NCI-H345 treated with DMSO at 0.1 percent for 48 hours (cell line): Measurements from ENCODE around the gene DTHD1.

Experiments
- DNase-seq: peaks from one replicate; lab custom pipeline; 2025; ENCODE audit not compliant: unreplicated experiment; lab: John Stamatoyannopoulos, UW

Gene DTHD1

DNA sequence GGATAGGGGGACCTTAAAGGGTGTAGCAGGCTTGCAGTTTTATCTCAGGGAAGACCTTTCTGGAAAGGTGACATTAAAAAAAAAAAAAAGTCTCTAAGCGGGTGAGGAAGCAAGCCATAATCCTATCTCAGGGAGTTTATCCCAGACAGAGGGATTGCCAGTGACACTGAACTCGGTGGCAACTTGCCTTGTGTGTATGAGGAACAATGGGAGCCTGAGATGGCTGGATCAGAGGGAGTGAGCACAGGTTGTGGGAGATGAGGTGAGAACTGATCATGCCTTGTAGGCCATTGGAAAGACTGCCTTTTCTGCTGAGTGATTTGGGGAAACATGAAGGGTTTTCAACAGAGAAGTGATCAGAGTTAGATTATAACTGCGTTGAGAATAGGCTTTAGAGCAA, 31.1 kb downstream of the DTHD1 start:
- no peak for DNase-seq

DNA sequence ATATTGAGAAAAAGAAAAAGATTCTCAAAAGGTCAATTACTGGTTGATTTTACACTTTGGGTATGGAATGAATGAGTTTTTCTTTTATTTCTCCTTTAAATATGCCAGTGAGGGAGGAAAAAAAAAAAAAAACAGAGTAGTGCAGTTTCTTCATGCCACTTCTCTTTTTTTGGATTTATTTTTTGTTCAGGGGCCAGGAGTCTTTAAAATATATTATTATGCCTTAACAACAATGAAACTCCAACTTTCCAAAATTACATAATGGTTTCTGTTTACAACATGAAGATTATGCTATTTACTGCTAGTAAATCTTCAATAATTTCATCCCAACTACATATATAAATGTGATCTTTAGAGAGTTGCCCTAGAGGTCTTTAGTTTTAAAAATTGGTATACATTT, 31.9 kb downstream of the DTHD1 start:
- DNase-seq, result no peak

DNA sequence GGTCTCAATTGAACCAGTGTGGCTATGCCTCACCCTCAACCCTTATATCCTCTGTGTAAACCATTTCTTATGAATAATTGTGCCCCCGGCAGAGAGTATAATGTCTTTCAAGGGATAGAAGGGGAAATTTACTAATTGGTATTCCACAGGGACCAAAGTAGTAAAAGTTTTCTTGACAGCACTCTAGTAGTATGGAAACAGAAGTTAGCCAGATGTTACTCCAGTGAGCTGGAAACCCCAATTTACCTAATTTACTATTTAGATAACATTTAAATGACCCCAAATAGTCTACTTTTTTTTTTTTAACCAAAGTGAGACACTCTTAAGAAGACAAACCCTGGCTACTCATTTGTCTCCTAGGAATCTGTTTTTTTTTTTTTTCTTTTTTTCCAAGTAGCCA, 32.3 kb downstream of the DTHD1 start:
- no peak for DNase-seq

DNA sequence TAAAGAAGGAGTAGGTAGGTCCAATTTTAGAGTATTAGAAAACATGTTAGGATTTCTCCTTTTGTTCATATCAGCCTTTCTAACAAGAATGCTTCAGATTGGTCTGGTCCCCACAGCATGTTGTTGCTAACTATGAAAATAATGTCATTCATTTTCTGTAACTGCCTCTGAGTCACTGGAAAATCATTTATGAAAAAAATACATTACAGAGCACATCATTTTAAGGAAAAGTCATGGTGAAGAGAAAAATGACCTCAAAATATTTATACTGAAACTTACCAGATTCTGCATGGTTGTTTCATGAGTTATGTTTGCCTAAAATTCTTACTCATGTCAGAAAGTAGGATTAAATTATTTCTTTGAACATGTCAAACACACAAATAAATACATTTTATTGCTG, 35.2 kb downstream of the DTHD1 start:
- DNase-seq, result no peak

DNA sequence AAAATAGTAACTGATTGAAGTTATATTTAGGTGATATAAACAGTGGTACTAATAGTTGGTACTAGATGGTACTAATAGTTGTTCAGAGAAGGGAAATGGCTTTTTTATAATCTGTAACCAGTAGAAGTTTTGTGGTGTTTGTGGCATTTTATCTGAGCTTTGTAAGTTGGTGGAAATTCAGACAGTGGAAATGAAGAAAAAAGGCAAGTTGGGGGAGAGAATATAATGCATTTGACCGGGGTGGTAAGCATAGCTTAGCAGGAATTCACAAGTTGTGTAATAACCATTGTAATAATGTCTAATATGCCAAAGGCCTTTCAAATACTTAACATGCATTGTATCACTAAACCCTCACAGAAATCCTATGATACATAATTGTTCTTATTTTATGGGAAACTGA, 36.3 kb downstream of the DTHD1 start:
- DNase-seq, result no peak

DNA sequence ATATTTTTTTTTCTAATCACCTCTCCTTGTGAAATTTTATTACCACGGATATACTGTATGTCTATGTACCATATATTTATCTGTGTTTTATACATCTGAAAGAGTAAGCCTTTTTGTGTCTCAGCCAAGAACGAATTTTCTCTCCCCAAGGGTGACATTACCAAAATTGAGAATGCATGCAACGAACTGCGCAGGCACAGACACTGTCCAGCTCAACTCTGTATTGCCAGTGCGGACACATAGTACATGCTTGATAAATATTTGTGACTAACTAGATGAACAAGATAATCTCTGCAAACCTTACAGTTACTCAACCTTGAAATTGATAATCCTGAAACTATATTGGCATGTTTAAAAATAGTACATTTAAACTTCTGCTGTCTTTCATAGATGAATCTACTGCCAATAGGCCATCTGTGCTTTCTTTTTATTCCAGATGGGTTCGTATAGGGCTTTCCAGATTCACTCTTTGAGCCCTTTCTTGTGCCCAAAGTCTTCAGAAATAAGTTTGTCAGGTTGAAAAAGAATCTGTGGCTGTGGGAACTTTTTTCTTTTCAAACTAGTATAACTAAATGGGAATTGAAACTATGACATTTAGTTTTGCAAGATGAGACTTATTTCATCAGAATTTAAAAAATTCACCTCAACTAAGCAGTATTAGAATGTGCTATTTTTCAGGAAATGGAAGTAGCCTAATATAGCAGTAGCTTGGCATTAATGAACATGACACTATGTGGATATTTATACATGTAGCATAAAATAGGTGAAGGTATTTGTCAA, 38.9 kb downstream of the DTHD1 start:
- DNase-seq, result no peak

DNA sequence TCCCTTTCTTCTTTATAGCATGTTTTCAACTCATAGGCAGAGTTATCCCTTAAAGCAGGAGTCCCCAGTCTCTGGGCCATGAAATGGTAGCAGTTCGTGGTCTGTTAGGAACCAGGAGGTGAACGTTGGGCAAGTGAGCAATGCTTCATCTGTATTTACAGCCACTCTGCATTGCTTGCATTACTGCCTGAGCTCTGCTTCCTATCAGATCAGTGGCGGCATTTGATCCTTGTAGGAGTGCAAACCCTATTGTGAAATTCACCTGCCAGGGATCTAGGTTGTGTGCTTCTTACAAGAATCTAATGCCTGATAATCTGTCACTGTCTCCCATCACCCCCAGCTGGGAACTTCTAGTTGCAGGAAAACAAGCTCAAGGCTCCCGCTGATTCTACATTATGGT, 39.8 kb downstream of the DTHD1 start:
- no peak for DNase-seq

DNA sequence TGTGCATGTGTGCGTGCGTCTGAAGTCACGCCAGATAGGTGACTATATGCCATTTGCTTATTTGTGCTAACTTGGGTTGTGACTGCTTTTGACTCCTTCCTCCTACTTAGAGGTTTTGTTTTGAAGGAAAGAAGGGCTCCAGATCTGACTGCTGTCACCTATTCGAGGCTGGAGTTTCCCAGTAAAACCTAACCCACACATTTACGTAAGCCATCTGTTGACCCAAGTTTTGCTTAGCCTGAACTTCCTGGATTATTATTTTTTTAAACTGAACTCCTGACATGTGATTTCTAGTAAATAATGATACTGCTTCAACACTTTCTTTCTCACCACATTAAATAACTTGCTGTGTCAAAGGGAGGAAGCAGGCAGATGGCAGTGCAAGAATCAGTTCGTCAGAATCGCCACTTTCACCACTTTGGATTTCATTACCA, 41.5 kb downstream of the DTHD1 start:
- no peak for DNase-seq

DNA sequence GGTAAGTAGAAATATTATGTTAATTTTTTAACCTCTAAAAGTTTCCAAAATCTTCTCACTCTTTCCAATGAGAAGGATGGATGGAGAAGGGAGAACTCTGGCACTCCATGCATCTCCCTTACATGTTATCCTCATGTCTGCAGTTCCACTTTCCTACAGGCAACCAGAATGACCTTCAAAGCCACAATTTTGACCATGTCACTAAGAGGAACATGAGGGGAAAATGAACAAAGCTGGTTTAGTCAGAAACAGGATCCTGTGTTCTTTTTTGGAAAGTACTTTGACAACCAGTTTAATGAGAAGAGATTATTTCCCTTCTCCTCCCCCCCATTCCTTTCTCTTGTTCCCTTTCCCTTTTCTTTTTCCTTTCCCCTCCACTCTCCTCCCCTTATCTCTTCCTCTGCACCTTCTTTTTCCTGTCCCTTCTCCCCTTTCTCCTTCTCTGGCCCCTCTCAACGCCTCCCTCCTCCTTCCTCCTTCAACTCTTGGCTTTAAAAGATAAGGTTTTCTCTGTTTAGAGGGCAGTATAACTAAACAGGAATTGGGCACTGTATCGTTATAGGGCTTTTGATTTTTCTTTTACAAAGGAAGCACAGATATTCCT, 42.5 kb downstream of the DTHD1 start:
- DNase-seq, result no peak

DNA sequence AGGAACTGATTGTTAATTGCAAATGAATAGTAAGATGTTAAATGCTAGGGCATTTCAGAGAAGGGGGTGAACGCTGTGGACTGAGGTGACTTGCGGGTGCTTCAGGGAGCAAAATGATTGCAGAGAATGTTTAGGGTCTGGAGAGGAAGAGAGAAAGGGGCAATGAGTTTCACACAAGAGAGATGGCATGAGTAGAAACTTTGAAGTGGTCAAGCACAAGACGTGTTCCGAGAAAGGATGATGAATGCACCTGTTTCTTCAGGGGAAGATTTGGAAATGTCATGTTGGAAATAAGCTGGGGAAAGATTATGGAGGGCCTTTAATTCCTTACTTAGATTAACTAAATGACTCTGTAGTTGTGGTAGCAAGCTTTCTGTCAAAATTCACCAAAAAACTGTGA, 43.4 kb downstream of the DTHD1 start:
- no peak for DNase-seq

DNA sequence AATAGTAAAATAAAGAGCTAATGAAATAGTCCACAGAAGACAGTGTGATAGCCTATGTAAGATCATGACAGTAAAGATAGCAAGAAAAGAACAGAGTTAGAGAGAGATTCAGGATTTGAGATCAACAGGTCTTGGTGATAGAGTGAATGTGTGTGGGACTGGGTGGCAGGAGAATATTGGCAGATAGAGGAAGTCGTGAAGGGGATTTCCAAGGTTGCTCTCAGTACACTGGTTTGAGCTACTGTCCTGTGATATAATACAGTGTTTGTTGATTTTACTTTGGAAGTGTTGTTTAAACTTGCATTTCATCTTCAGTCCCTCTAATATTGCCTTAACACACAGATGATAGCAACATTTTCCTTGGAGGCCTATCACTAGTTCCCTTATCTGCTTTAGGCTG, 44.1 kb downstream of the DTHD1 start:
- no peak for DNase-seq

DNA sequence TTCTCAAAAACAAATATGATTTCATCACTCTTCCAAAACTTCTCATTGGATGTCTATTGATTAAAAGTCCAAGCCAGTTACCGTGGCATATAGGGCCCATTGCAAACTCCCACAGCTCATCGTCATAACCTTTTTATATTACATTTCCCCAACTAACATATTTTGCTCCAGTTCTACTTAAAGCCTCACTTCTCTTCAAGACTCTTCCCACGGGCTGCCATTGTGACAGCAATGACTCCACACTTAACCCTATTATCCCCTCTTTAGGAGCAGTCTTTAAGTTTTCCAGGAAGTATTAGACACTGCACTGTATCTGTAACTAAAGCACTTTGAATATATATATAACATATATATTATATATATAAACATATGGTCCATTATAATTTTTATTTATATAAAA, 44.5 kb downstream of the DTHD1 start:
- DNase-seq, result no peak

DNA sequence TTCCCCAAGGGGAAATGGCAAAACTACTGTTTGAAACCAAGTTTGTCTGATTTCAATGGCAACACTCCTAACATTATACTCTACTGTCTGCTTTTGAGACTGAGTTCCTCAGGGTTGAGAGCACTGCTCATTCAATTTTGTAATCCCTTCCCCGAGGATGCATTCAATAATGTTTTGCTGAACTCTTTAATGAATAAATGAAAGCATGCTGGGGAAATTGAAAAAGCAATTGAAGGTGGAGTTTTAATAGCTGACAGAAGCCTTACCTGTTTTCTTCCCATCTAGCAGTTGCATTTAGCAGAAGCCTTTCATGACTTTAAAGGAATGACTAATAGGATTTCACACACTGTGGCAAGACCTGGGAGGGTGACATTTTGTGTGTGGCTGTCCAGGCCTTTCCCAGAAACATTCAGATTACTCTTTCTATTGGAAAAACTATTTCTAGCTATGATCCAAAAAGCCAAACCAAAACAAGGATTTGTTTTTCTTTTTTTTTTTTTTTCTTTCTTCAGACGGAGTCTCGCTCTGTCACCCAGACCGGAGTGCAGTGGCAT, 45.1 kb downstream of the DTHD1 start:
- no peak for DNase-seq

DNA sequence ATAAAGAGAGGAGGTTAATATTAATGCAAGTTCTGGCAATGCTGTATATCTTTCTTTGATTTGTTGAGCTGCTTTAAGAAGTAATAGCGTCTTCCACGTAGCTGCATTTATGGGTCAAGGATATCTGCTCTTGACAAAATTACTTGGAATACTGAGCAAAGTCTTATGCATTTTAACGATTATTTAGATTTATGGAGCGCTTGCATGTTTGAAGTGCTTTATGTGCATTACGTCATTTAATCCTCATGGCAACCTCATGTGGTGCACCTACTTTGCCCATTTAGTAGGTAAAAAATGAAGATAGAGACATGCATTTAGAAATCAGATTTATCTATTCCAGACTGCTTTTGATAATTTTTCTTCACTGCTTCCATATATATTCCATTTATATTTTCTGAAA, 46.0 kb downstream of the DTHD1 start:
- no peak for DNase-seq

DNA sequence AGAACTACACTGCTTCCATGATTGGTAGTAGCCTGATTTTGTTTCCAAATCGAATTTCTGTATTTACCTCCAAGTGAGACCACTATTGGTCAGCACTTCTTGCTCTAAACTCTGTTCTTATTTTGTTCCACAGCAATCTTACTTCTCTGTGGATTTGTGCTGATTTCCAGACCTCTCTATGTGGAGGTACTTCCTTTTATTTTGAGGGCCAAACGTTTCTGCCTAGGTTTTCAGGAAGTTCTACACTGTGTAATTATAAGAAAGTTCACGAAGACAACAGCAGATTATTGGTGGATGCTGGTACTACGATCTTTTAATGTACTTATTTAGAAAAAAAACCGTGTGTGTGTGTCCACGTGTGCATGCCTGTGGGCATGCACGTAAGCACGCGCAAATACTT, 46.7 kb downstream of the DTHD1 start:
- no peak for DNase-seq

DNA sequence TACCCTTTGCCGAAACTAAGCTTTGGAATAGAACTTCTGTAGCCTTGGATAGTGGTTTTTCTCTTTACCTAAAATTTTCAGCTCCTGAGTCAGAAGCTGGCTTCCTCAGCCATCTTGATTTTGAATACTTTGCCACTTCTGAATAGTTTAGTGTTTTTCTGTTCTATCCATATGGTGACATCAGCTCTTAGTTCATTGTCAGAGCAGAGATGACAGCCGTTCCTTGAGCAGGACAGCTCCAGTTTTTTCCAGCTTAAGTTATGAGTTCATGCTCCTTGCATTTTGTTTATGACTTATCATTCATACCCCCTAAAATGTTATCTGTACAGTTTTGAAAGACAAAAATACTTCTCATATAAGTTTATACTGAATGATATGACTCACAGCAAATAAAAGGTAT, 47.8 kb downstream of the DTHD1 start:
- DNase-seq, result no peak

DNA sequence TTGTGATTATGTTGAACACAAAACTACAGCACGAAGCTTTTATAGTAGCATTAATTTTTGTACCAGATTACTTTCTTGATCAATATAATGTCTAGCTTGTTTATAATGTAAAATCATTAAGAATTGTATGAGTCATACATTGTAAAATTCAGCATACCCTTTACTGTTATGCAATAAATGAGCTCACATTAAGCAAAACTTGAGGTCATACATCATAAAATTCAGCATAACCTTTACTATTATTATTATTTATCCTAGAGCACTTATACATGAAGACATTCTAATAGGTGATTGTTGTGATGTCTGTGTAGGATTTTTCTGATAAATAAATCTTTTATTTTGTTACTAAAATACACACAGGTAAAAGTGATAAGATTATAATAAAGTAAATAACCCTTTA, 49.4 kb downstream of the DTHD1 start:
- DNase-seq, result no peak

DNA sequence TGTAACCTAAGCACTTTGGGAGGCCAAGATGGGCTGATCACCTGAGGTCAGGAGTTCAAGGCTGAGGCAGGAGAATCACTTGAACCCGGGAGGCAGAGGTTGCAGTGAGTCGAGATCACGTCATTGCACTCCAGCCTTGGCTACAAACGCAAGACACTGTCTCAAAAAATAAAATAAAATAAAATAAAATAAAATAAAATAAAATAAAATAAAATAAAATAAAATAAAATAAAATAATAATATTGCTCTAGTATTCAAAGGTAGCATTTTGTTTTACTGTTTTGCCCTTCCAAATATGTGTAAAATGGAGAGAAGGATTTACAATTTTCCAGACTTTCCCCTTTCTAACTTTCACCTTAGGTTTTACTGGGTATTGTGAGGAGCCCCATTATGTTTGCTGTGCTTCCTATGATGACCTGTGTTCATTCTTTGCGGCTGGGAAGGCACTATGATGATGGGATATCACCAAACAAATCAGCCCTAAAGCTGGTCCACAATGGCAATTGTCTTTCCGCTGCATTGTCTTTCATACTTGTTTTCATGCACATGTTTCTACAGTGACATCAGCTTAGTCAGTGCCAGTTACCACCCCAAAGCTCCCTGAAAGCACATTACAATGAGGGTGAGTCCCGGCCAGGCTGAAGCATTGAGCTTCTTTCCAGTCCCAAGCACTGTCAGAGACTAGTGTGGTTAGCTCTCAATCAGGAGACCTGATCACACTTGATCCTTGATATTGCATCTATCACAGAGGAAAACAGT, 50.8 kb downstream of the DTHD1 start:
- no peak for DNase-seq

DNA sequence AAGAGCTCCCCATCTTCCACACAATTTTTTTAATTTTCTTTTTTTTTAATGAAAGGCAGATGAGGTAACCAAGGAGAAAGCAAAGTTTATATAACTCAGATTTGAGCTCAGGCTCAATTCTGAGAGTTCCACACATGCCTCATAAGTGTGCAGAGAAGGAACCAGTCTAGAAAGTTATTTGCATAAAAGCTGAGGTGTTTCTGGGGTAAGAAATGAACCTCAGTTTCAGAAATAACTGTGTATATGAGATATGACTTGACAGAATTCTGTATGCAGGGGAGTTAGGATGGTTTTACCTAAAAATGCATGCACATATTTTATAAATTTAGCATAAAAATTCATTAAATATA, 51.3 kb downstream of the DTHD1 start:
- no peak for DNase-seq

DNA sequence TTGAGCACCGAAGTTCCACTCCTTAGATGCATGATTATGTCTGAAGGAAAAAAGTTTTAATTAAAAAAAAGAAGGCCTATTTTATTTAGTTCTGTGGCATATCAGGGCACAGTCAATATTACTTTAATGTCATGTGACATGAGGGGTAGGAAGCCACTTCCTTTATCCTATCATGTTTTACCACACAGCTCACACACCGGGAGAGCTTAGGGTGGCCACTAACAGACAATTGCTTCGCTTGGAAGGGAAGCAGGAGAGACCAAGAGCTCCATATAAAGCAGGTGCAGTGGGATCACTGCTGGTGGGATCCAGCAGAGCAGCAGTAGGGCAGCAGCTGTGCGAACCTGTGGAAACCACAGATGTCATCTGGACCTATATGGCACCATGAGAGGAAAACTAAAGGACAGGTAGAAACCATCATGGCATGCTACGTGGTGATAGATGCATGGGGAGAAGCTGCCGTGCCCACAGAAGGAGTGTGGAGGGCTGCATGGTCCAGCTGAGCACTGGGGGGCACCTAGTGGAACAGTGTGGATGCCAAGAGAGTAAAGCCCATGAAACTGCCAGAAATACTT, 52.0 kb downstream of the DTHD1 start:
- DNase-seq, result no peak

DNA sequence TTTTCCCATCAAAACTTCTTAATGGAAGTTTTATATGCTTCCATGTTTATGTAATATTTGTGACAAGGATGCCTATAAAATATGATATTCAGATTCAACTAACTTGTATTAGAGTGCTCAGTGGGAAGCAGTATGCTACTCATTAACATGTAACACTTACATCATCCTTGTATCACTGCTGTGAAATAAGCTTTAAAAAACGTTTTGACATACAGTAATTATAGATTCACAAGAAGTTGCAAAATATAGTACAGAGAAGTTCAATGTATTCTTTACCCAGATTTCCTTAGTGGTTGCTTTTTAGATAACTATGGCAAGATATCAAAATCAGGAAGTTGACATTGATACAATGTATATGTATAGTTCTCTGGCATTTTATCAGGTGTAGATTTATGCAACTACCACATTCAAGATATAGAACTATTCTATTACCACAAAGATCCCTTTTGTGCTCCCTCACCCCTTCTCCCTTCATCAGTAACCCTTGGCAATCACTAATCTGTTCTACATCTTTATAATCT, 56.3 kb downstream of the DTHD1 start:
- no peak for DNase-seq

DNA sequence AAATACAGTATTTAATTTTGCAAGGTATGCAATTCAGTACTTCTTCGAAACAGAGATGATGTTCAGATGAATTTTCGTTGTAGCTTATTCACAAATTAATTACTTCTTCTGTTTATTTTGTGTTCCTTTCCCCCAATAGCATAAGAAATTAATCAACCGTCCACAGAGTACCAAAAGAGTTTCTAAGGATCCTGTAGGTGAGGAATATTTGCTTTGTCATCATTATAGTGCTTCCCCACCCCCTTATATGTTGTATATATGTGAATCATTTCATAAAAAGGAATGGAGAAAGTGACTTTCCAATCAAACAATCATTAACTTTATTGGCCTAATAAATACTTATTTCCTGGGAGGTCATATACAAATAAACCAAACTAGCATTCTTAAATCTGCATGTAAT, 57.6 kb downstream of the DTHD1 start:
- DNase-seq, result no peak
